ENCODE measurements around the gene PCED1A.

Gene PCED1A

GRCh38 chr20:2804852-2805688 is 35.4 kb downstream of the PCED1A start:
- no peak for DNase-seq (ENCODE audit: low read depth)
- TF ChIP-seq CTCF (conservative IDR thresholded peaks at IDR 0.05; ENCODE audit: low read depth, low read length) = no peak
- no peak overlapping the region for H3K4me3 ChIP-seq (ENCODE audit: low read length)

GRCh38 chr20:2804041-2804828 is 36.2 kb downstream of the PCED1A start:
- no peak for DNase-seq (ENCODE audit: low read depth)
- H3K4me3 ChIP-seq (ENCODE audit: low read length) = no peak overlapping the region
- no peak for TF ChIP-seq CTCF (conservative IDR thresholded peaks at IDR 0.05; ENCODE audit: low read depth, low read length)

GRCh38 chr20:2801286-2801728 is 39.1 kb downstream of the PCED1A start:
- H3K4me3 ChIP-seq (ENCODE audit: low read length) = no peak overlapping the region
- no peak for DNase-seq (ENCODE audit: low read depth)
- TF ChIP-seq CTCF (conservative IDR thresholded peaks at IDR 0.05; ENCODE audit: low read depth, low read length) = no peak

GRCh38 chr20:2800521-2801285 is 39.8 kb downstream of the PCED1A start, which contains the start of gene CPXM1:
TSS of gene CPXM1 (minus strand) at chr20:2800627. CDS start at chr20:2800572, 55 bp downstream.
- peak within 1 kb of the TSS; percentile 37 for H3K4me3 ChIP-seq (ENCODE audit: low read length)
- TF ChIP-seq CTCF (conservative IDR thresholded peaks at IDR 0.05; ENCODE audit: low read depth, low read length) = no peak
- no peak for DNase-seq (ENCODE audit: low read depth)

- TF ChIP-seq CTCF (conservative IDR thresholded peaks at IDR 0.05; ENCODE audit: low read depth, low read length) = no peak
- peak overlapping the region; percentile 37 for H3K4me3 ChIP-seq (ENCODE audit: low read length)
- no peak for DNase-seq (ENCODE audit: low read depth)
Measured at GRCh38 chr20:2799688-2800520, 40.6 kb downstream of the PCED1A start.

- TF ChIP-seq CTCF (conservative IDR thresholded peaks at IDR 0.05; ENCODE audit: low read depth, low read length) = no peak
- DNase-seq (ENCODE audit: low read depth) = no peak
- H3K4me3 ChIP-seq (ENCODE audit: low read length) = no peak overlapping the region
Measured at GRCh38 chr20:2799271-2799670, 41.2 kb downstream of the PCED1A start.

Data from retinal pigment epithelial cell (primary cell).